ENCODE data around the gene SHROOM4.

DNA sequence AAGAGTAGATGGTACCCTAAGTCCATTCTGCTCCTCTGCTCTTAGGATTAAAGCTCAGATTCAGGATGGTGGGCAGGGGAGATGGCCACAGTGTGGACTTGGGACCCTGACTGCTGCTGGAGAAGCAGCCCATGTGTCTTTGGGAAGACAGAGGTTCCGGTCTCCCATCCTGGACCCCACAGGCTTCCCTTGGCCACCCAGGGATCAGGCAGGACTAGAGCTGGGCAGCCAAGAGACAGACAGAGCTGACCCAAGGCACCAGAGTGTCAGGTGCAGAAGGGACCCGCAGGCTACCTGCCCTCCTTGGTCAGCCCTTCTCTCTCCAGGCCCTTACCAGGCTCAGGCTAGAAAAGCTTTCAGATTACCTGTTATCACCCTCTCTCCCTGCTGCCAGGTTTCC lies 25.7 kb upstream of the SHROOM4 start:
- TF ChIP-seq, protein P1, sequence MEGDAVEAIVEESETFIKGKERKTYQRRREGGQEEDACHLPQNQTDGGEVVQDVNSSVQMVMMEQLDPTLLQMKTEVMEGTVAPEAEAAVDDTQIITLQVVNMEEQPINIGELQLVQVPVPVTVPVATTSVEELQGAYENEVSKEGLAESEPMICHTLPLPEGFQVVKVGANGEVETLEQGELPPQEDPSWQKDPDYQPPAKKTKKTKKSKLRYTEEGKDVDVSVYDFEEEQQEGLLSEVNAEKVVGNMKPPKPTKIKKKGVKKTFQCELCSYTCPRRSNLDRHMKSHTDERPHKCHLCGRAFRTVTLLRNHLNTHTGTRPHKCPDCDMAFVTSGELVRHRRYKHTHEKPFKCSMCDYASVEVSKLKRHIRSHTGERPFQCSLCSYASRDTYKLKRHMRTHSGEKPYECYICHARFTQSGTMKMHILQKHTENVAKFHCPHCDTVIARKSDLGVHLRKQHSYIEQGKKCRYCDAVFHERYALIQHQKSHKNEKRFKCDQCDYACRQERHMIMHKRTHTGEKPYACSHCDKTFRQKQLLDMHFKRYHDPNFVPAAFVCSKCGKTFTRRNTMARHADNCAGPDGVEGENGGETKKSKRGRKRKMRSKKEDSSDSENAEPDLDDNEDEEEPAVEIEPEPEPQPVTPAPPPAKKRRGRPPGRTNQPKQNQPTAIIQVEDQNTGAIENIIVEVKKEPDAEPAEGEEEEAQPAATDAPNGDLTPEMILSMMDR (conservative IDR thresholded peaks at IDR 0.05; ENCODE audit: low read length): no peak
- no peak for TF ChIP-seq EZH2phosphoT487 (IDR thresholded peaks at IDR 0.05; ENCODE audit: borderline replicate concordance, low read depth, low read length)
